ENCODE measurements around the gene SERPINB6. TPM values are rescaled to one million over a fixed set of nuclear protein-coding genes. Genes with fewer than 3 reads are reported as not detected.
"Not testable (repeated sequence)": the region's sequence is repeated elsewhere in the genome, so short reads cannot be mapped to it uniquely, and the experiment has no call there.

Gene SERPINB6
- total RNA-seq, 1 experiment from 2014 or later: 93.5 TPM

DNA sequence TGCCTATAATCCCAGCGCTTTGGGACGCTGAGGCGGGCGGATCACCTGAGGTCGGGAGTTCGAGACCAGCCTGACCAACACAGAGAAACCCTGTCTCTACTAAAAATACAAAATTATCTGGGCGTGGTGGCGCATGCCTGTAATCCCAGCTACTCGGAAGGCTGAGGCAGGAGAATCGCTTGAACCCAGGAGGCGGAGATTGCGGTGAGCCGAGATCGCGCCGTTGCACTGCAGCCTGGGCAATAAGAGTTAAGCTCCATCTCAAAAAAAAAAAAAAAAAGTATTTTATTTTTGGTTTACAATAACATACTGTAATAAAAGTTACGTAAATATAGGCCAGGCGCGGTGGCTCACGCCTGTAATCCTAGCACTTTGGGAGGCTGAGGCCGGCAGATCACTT, 29.3 kb downstream of the SERPINB6 start:
- not testable (repeated sequence) for DNase-seq (ENCODE audit: extremely low read depth, low read depth)

DNA sequence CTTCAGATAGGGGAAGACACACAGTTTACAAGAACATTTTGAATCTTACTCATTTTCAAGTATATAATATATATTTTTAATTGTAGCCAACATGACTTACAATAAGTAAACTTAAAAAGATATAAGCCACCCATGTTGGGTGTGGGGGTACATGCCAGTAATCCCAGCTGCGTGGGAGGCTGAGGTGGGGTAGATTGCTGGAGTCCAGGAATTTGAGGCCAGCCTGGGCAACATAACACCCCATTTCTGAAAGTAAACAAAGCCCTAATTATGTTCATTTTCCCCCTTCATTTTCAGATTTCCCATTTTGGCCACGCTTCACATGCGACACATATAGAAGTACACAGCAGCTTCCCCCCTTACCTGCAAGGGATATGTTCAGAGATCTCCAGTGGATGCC, 30.5 kb downstream of the SERPINB6 start:
- DNase-seq (ENCODE audit: extremely low read depth, low read depth): no peak

- peak; percentile 27 for DNase-seq (ENCODE audit: extremely low read depth, low read depth)
Observed at GRCh38 chr6:2940010-2940850, 31.1 kb downstream of the SERPINB6 start.

GRCh38 chr6:2939315-2940009, 31.9 kb downstream of the SERPINB6 start:
- no peak for DNase-seq (ENCODE audit: extremely low read depth, low read depth)

DNA sequence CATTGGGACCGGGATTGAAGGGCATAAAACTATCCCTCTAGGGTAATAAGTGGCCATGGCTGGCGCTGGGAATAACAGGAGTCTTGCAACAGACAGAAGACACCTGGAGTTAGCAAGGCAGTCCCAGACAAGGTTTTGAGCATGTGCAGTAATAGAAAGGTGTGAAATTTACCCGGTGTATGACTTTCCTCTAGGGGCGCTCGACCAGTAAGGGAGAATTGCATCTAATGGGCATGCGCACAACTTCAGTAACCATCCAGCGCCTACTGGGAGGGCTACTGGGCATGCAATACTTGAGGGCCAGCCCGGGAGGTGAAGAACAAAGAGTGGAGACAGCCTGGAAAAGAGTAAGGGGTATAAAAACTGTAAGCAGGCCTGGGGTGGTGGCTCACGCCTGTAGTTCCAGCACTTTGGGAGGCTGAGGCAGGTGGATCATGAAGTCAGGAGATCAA, 32.7 kb downstream of the SERPINB6 start:
- peak; percentile 70 for DNase-seq (ENCODE audit: extremely low read depth, low read depth)

DNA sequence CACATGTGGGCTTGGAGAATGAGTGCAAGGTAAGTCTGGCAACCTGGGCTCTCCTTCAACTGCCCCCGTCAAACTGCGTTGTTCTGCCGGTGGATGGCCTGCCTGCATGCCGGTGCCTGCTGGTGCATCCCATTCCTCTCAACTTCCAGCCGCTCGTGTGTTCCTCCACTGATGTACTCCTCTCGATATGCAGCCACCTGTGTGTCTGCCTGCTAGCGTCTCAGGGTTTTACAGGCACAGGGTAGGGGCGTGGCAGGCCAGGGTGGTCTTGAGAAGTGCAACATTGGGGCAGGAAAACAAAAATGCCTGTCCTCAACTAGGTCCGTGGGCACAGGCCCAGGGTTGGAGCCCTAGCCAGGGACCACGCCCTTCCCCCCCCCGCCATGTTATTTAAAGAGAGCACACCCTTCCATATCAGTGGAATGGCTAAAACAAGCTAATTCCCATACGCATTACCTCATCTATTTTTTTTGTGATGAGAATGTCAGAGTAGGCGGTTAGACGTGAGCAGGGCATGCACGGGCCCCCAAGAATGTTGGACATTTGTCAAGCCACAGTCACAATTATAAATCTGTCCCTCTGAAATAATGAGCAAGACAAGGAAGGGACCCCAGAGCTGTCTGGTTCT, 33.2 kb downstream of the SERPINB6 start:
- DNase-seq (ENCODE audit: extremely low read depth, low read depth): no peak

DNA sequence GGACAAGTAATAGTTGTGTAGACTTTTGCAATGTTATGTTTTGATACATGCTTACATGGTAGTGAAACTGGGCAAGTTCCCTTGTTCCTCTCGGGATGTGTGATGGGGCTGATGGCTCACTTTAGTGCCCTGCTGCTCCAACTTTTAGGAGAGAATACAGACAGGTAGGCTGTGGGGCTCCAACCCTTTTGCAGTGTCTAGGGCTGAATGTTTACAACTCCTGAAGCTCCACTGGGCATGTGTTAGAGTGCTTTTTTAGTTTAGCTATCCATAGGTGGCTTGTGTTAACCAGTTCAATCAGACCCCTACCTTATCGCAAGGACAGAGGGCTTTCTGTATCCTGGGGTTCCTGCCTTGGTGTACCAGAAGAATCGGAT, 33.8 kb downstream of the SERPINB6 start:
- DNase-seq (ENCODE audit: extremely low read depth, low read depth): no peak

- DNase-seq (ENCODE audit: extremely low read depth, low read depth): no peak
Observed at GRCh38 chr6:2935566-2936291, 35.6 kb downstream of the SERPINB6 start.

GRCh38 chr6:2934057-2934456, 37.3 kb downstream of the SERPINB6 start:
- DNase-seq (ENCODE audit: extremely low read depth, low read depth): no peak

- DNase-seq (ENCODE audit: extremely low read depth, low read depth): not testable (repeated sequence)
Observed at GRCh38 chr6:2932911-2933310, 38.5 kb downstream of the SERPINB6 start.

DNA sequence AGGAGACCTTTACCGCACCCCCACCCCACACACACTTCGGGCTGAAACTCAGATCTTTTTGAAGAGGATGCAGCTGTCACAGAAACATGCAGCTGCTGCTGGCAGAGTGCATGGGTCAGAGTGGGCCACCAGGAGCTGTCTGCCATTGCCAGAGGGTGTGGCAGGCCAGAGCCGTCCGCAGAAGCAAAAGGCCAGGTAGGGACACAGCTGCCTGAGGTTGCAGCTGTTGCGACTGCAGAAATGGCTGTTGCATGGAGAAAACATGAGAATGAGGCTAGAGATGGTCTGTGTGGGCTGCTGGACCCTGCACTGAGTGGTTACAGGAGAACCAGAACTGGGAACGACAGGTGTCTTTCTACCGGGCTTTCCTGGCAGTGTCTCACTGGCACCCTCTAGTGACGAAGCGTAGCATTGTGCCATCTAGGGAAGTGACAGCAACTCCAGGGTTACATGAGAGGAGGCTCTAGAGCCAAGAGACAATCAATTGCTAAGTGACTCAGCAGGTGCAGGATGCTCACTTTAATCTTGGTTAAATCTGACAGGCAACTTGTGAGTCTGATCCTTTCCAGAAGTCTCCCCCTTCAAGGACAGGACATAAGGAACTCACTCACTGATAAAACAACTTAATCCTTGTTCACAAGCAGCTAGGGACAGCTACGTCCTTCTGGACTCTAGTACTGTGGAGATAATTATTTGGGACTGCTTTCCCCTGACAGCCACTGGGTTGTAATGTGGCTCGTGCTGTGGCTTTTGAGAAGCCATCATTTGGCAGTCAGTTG, 39.2 kb downstream of the SERPINB6 start:
- DNase-seq (ENCODE audit: extremely low read depth, low read depth): peak; percentile 82

DNA sequence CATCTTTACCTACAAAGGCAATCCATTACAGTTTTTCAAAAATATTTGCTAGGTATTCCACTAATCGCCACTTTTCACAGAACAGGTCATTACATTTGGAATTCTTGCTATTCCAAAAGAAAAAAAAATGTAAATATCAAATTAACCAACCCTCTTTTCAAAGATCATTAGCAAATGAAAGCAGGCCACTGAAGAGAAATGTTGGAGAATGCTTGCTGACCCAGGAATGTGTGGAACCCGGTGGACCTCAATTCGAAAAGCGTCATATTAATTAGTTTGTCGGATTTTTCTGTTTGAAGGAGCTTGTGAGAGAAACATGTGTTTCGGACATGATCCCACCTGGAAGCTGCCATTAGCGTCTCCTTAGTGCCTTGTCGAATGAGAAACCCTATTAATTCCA, 40.3 kb downstream of the SERPINB6 start:
- DNase-seq (ENCODE audit: extremely low read depth, low read depth): no peak

DNA sequence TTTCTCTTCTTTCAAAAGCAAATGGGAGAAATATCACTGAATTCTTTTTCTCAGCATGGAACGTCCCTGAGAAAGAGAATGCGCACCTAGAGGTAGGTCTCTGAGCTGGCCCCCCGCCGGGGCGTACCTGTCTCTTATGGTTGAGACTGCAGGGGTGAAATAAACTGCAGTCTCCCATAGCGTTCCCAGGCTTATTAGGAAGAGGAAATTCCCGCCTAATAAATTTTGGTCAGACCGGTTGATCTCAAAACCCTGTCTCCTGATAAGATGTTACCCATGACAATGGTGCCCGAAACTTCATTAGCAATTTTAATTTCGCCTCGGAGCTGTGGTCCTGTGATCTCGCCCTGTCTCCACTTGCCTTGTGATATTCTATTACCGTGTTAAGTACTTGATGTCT, 43.4 kb downstream of the SERPINB6 start:
- not testable (repeated sequence) for DNase-seq (ENCODE audit: extremely low read depth, low read depth)

DNA sequence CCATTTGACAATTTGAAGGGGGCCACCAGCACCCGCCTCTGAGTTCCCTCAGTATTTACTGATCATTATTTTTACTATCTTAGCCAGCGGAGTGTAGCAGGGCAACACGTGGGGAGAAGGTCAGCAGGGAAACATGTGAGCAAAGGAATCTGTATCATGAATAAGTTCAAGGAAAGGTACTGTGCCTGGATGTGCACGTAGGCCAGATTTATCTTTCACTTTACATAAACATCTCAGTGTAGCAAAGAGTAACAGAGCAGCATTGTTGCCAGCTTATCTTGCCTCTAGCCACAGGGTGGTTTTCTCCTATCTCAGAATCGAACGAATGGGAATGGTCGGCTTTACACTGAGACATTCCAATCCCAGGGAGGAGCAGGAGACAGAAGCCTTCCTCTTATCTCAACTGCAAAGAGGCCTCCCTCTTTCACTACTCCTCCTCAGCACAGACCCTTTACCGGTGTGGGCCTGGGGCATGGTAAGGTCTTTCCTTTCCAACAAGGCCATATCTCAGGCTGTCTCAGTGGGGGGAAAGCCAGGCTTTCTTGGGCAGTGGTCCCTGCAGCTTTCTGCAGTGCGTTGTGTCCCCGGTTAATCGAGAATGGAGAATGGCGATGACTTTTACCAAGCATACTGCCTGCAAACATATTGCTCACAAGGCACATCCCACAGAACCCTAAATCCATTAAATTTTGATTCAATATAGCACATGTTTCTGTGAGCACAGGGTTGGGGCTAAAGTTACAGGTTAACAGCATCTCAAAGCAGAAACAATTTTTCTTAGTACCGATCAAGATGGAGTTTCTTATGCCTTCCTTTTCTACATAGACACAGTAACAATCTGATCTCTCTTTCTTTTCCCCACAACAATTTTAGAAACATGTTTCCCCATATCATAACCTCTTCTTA, 45.3 kb downstream of the SERPINB6 start:
- not testable (repeated sequence) for DNase-seq (ENCODE audit: extremely low read depth, low read depth)

DNA sequence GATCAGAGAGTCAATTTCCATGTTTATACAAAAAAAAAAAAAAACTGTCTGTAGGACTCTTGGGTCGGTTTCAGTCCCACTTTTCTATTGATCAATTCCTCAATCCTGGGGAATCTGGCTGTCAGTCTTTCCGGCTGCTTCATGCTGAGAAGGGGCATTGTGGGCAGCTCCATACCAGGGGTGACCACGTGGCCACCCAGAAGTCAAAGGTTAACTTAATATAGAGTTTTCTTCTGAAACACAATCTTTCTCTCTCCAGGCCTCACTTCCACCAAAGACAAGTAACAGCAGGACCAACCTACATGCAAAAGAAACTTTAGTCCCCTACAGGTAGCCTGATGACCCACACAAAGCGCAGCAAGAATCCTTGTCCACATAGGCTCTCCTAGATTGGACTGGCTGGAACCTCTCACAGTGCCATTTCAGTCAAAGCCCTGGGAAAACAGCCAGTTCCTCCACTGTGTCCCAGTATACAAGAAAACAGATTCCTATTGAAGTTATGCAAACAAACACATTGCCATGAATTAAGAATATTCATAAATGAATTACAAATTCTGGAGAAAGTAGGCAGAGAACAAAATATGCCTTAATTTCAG, 49.7 kb downstream of the SERPINB6 start:
- DNase-seq (ENCODE audit: extremely low read depth, low read depth): no peak

- DNase-seq (ENCODE audit: extremely low read depth, low read depth): no peak
Observed at GRCh38 chr6:2920671-2921112, 50.7 kb downstream of the SERPINB6 start.

DNA sequence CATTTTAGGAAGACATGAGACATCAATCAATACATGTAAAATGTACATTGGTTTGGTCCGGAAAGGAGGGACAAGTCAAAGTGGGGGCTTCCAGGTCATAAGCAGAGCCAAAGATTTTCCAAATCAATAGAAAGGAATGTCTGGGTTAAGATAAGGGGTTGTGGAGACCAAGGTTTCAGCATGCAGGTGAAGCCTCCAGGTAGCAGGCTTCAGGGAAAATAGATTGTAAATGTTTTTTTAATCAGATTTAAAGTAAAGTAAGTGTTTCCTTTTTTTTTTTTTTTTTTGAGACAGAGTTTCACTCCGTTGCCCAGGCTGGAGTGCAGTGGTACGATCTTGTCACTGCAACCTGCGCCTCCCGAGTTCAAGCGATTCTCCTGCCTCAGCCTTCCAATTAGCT, 51.5 kb downstream of the SERPINB6 start:
- no peak for DNase-seq (ENCODE audit: extremely low read depth, low read depth)

GRCh38 chr6:2919401-2919800, 52.0 kb downstream of the SERPINB6 start:
- no peak for DNase-seq (ENCODE audit: extremely low read depth, low read depth)

DNA sequence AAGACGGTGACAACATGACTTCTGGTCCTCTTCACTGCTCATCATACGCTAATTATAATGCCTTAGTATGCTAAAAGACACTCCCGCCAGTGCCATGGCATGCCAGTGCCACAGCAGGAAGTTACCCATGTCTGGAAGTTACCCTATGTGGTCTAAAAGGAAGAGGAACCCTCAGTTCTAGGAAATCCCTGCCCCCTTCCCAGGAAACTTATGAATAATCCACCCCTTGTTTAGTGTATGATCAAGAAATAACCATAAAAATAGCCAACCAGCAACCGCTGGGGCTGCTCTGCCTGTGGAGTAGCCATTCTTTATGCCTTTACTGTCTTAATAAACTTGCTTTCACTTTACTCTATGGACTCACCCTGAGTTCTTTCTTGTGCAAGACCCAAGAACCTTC, 52.4 kb downstream of the SERPINB6 start:
- no peak for DNase-seq (ENCODE audit: extremely low read depth, low read depth)

Data from NCI-H460 (cell line).